AG10803 (cell line): Measurements from ENCODE around the gene SEMA6A.

Experiments used
- DNase-seq: peaks from one replicate; pipeline ENCODE4 v3.0.0; 2010; ENCODE audit warnings: low read depth
- H3K4me3 ChIP-seq: 2 replicates; pipeline ENCODE4 v1.5.1; 2011; ENCODE audit warnings: mild to moderate bottlenecking, low read length, control low read depth
- CTCF ChIP-seq: conservative IDR thresholded peaks from 2 replicates; pipeline ENCODE4 v1.5.1; 2011; ENCODE audit warnings: mild to moderate bottlenecking, low read length, control low read depth, inconsistent platforms

SEMA6A gene

GRCh38 chr5:116395226-116395625 is 179.4 kb downstream of the SEMA6A start:
- no peak overlapping the region for H3K4me3 ChIP-seq
- DNase-seq = no peak
- no peak for TF ChIP-seq CTCF

GRCh38 chr5:116394186-116394867 is 180.3 kb downstream of the SEMA6A start:
- no peak overlapping the region for H3K4me3 ChIP-seq
- no peak for TF ChIP-seq CTCF
- DNase-seq = peak; percentile 22
